Sigmoid colon (tissue), 7 donors: ENCODE results near the gene RPTOR. TPM values are rescaled to one million over a fixed set of nuclear protein-coding genes. Genes with fewer than 3 reads are reported as not detected.

Experiments used
- DNase-seq: peaks from one replicate; pipeline ENCODE4 v3.0.0-alpha.2; 2019
- H3K27ac ChIP-seq, 4 donors: fragments of 200-600 bp; sonication (generic); one replicate each; pipeline ENCODE4 v1.5.1; 2016 to 2019; ENCODE audit warnings: mild to moderate bottlenecking in 1 of 4
- H3K27me3 ChIP-seq, 3 donors: fragments of 200-600 bp; sonication (generic); one replicate each; pipeline ENCODE4 v1.5.1; 2019; ENCODE audit warnings: mild to moderate bottlenecking in 1 of 3
- H3K36me3 ChIP-seq, 4 donors: fragments of 200-600 bp; sonication (generic); one replicate each; pipeline ENCODE4 v1.5.1; 2016 to 2019
- H3K4me1 ChIP-seq, 4 donors: fragments of 200-600 bp; sonication (generic); one replicate each; pipeline ENCODE4 v1.5.1; 2017 to 2019
- H3K4me3 ChIP-seq, 4 donors: fragments of 200-600 bp; sonication (generic); one replicate each; pipeline ENCODE4 v1.5.1; 2017 to 2019; ENCODE audit warnings: mild to moderate bottlenecking in 2 of 4, moderate library complexity in 1 of 4
- H3K9me3 ChIP-seq, 4 donors: fragments of 200-600 bp in 3 of 4; sonication (generic) in 3 of 4; one replicate each; pipeline versions ENCODE4 v1.5.1 to v1.6.1; 2013 to 2019
- CTCF ChIP-seq, 4 experiments: fragments of 450-650 bp in 3 of 4; fragments of 200-600 bp in 1 of 4; IDR thresholded peaks; one replicate each; pipeline ENCODE4 v1.5.1; 2016 to 2019; ENCODE audit warnings: antibody characterized with exemption in 4 of 4, mild to moderate bottlenecking in 3 of 4, moderate library complexity in 2 of 4
- EP300 ChIP-seq, 4 donors: sonication (generic); formaldehyde crosslinking; IDR thresholded peaks; one replicate each; pipeline ENCODE4 v1.6.1; 2017; ENCODE audit warnings: antibody characterized with exemption in 4 of 4
- POLR2A ChIP-seq, 2 donors: fragments of 450-650 bp; IDR thresholded peaks; one replicate each; pipeline ENCODE4 v1.6.1; 2016; ENCODE audit warnings: antibody characterized with exemption in 2 of 2, mild to moderate bottlenecking in 2 of 2, moderate library complexity in 2 of 2
- POLR2AphosphoS5 ChIP-seq, 4 donors: sonication (generic); formaldehyde crosslinking; IDR thresholded peaks; one replicate each; pipeline ENCODE4 v1.6.1; 2017; ENCODE audit warnings: antibody characterized with exemption in 4 of 4
- WGBS, 2 donors: extraction: QIAGEN DNeasy Blood & Tissue Kit; methylation state at CpG; one replicate each; pipeline ENCODE4 v1.1.7; 2013; 5-methylcytosine and 5-hydroxymethylcytosine counted together
- intact Hi-C: fragments of 100-400 bp; cut with DNase I; formaldehyde crosslinking; loops from one replicate; pipeline ENCODE4 v1.15.1; 2023
- polyA plus RNA-seq, 3 donors: library from polyadenylated mRNA; stranded (reverse); fragments of 200-250 nt; gene quantifications; one replicate each; pipeline ENCODE4 v1.2.3, GENCODE V29; 2013
- total RNA-seq, 4 donors: library from RNA; depleted of rRNA; stranded (reverse); fragments of >200 nt; gene quantifications; one replicate each; pipeline ENCODE4 v1.1.0, GENCODE V29; 2016
- donor health status: healthy with polysubstance abuse.
- donor health status: Bipolar disorder and iron deficiency.
- donor health status: healthy.

The RPTOR gene
- total and polyA plus RNA-seq, 7 donors: 3.7 to 68.7 (median 22.9) TPM

DNA sequence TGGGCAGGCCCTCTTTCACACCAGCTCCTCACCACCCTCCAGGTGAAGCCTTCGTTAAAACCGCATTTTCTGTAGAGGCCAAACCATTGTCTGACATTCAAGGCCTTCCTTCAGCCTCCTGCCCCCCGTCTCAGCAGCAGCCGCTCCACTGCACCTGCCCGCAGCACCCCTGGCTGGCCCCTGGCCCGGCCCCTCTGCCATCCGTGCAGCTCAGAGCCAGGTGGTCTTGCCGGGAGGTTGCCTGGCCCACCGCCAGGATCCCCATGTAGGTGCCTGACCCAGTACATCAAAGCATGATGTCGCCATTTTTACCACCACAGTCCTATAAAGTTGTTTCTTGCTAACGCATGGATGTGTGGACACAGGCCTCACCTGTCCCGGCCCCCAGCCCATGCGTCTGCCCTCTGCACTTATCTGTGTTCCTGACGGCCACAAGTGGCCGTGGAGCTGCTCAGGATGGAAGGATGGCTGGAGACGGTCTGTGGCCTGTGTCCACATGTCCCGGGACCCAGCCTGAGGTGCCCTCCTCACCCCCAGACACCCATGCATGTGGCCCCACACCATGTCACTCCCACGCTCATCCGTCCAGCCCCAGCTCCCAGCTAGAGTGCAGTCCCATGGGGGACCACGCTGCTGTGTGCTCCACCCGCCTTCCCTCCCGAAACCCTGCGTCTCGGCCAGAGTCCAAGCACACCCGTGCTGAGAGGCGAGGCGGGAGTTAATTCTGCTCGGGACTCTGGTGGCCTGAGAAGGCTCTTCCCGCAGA, 357.7 kb downstream of the RPTOR start:
- intact Hi-C loops: no loop called here
- H3K4me1 ChIP-seq: no peaks in the 10 kb centered on the region
- peaks cover 0 to 45% (median 6%) of the 10 kb centered on the region in 4 donors for H3K36me3 ChIP-seq
- no peak for TF ChIP-seq POLR2A (IDR thresholded peaks at IDR 0.05)
- TF ChIP-seq CTCF (IDR thresholded peaks at IDR 0.05): no peak
- TF ChIP-seq POLR2AphosphoS5 (IDR thresholded peaks at IDR 0.05): no peak
- TF ChIP-seq EP300 (IDR thresholded peaks at IDR 0.05): no peak
- no peak overlapping the region for H3K27ac ChIP-seq
- no peaks in the 10 kb centered on the region for H3K9me3 ChIP-seq
- DNase-seq: no peak
- WGBS, 2 donors: 92% methylated on average over 29 of the region's 29 CpGs
- no peaks in the 10 kb centered on the region for H3K27me3 ChIP-seq
- H3K4me3 ChIP-seq: no peak overlapping the region

DNA sequence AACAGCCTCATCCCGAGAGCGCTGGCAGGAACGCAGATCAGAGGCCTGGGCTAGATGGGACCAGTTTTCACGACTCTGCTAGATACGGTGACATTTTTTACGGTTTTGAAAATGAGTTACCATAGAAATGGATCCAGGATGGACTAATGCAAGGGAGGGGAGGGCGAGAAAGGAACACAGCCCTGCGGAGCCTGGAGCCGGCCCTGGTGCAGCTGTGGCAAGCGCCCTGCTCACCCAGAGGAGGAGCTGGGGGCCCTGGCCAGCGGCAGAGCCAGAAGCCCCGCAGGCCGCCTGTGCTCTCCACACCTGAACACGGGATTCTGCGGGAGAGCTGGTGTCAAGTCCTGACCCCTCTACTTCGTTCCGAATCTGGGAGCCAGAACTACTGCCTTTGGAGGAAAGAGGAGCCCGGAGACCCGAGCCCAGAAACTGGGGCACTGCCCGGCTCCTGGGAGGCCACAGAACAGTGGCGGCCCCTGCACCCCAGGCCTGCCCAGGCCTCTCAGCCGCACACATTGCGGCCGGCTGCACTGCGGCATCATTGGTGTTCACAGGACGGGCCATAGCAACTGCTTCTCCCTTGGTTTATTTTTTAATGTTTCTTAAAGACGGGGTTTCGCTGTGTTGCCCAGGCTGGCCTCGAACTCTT, 358.4 kb downstream of the RPTOR start:
- TF ChIP-seq POLR2A (IDR thresholded peaks at IDR 0.05) (no peak), CTCF (IDR thresholded peaks at IDR 0.05) (no peak), EP300 (IDR thresholded peaks at IDR 0.05) (no peak), POLR2AphosphoS5 (IDR thresholded peaks at IDR 0.05) (no peak)
- H3K27me3 ChIP-seq: no peaks in the 10 kb centered on the region
- H3K4me3 ChIP-seq: no peak overlapping the region
- DNase-seq: no peak
- H3K9me3 ChIP-seq: no peaks in the 10 kb centered on the region
- WGBS, 2 donors: 94 to 97% methylated on average over 29 of the region's 29 CpGs
- H3K36me3 ChIP-seq: peaks cover 0 to 50% (median 6%) of the 10 kb centered on the region in 4 donors
- H3K27ac ChIP-seq: no peak overlapping the region
- intact Hi-C loops: no loop called here
- no peaks in the 10 kb centered on the region for H3K4me1 ChIP-seq

DNA sequence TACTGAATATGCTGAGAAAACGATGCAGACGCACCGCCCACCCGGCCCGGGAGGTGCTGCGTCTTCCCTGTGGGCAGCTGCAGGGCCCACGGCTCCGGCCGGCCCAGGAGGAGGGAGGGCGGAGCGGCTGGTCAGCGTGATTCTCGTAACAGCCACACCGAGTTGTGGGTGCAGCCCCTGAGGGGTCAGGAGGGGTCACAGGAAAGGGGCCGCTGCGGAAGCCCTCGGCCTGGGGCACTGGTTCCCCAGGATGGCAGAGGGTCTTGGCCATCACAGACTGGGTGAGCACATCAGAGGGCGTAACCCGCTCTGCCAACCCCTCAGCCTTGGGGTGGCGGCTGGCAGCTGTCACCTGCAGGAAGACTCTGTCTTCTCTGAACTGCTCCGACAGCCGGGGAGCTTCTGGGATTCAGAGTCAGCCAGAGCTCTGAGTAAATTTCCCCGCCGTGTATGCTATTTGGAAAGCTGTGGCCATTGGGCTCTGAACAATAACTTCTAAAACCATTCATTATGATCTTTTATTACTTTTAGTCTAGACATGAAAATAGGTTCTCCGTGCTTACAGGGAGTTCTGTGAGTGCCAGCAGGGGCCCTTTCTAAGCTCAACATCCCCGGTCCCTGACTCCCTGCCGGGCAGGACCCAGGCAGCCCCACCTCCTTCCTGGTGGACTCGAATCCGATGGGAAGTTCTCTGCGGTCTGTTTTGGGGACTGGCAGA, 359.6 kb downstream of the RPTOR start:
- no peaks in the 10 kb centered on the region for H3K4me1 ChIP-seq
- peaks cover 0 to 52% (median 9%) of the 10 kb centered on the region in 4 donors for H3K36me3 ChIP-seq
- DNase-seq: no peak
- WGBS, 2 donors: 91 to 94% methylated on average over 30 of the region's 30 CpGs
- H3K27me3 ChIP-seq: no peaks in the 10 kb centered on the region
- intact Hi-C loops: no loop called here
- H3K4me3 ChIP-seq: no peak overlapping the region
- no peak overlapping the region for H3K27ac ChIP-seq
- TF ChIP-seq EP300 (IDR thresholded peaks at IDR 0.05) (no peak), POLR2AphosphoS5 (IDR thresholded peaks at IDR 0.05) (no peak), CTCF (IDR thresholded peaks at IDR 0.05) (no peak), POLR2A (IDR thresholded peaks at IDR 0.05) (no peak)
- no peaks in the 10 kb centered on the region for H3K9me3 ChIP-seq

DNA sequence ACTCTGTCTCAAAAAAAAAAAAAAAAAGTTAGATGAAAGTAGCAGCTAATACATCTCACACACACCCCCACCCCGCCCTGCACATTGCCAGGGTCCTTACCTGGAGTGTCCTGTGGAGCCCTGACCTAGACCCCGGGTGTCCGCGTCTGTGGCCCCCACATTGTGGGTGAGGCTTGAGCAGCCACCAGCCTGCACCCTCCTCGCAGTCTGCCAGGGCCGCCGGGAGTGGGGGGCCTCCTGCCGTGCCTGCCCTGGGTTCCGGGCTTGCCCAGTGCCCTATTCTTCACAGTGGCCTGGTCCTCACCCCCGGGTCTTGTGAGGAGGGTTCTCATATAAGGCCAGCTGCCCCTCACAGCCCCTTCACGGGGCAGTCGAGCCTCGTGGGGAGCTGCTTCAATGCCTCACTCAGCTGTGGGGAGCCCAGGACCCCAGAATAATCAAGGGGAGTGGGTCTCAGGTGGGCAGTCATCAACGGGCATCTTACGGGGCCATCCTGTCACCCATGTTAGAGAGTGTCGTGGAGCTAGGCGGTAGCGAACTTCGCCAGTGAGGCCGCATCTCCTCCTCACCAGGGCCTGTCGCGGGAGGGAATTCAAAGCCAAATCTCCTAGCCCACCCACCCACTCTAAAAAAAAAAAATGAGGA, 361.1 kb downstream of the RPTOR start:
- Histone ChIP-seq H3K27ac (no peak overlapping the region), H3K27me3 (no peaks in the 10 kb centered on the region), H3K4me3 (no peak overlapping the region), H3K9me3 (no peaks in the 10 kb centered on the region), H3K36me3 (peaks cover 0 to 56% (median 10%) of the 10 kb centered on the region in 4 donors), H3K4me1 (no peaks in the 10 kb centered on the region)
- TF ChIP-seq CTCF (IDR thresholded peaks at IDR 0.05) (no peak), EP300 (IDR thresholded peaks at IDR 0.05) (no peak), POLR2A (IDR thresholded peaks at IDR 0.05) (no peak), POLR2AphosphoS5 (IDR thresholded peaks at IDR 0.05) (no peak)
- intact Hi-C loops: no loop called here
- WGBS, 2 donors: 97 to 98% methylated on average over 22 of the region's 22 CpGs
- DNase-seq: no peak
